ENCODE results near the gene CDADC1. TPM values are rescaled to one million over a fixed set of nuclear protein-coding genes. Genes with fewer than 3 reads are reported as not detected.

The CDADC1 gene
- total RNA-seq, 1 donor, result 3.5 TPM

DNA sequence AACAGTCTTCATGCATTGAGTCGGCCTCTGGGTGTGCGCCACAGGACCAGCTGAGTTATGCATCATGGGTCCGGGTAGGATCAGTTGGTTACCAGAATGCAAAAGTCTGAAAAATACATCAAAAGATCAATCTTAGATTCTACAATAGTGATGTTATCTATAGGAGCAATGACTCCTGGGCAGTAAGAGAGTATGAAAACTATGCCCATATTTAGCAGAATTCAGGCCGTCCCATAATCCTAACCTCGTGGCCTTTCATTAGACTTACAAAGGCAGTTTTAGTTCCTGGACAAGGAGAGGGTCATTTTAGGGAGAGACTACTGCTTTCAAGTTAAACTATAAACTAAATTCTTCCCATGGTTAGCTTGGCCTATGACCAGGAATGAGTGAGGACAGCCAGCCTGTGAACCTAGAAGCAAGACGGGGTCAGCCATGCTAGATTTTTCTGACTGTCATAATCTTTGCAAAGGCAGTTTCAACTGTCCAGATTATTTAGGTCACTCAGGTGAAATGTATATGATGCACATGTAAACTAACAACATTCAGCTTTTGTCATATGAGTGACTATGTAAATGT is 11.8 kb upstream of the CDADC1 start:
- no peak for DNase-seq (ENCODE audit: low read depth)
- TF ChIP-seq, protein P1, sequence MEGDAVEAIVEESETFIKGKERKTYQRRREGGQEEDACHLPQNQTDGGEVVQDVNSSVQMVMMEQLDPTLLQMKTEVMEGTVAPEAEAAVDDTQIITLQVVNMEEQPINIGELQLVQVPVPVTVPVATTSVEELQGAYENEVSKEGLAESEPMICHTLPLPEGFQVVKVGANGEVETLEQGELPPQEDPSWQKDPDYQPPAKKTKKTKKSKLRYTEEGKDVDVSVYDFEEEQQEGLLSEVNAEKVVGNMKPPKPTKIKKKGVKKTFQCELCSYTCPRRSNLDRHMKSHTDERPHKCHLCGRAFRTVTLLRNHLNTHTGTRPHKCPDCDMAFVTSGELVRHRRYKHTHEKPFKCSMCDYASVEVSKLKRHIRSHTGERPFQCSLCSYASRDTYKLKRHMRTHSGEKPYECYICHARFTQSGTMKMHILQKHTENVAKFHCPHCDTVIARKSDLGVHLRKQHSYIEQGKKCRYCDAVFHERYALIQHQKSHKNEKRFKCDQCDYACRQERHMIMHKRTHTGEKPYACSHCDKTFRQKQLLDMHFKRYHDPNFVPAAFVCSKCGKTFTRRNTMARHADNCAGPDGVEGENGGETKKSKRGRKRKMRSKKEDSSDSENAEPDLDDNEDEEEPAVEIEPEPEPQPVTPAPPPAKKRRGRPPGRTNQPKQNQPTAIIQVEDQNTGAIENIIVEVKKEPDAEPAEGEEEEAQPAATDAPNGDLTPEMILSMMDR (IDR thresholded peaks at IDR 0.05; ENCODE audit: insufficient read depth, low read depth, low read length), result no peak
- H3K4me3 ChIP-seq (ENCODE audit: low read depth, low read length), result no peak overlapping the region

DNA sequence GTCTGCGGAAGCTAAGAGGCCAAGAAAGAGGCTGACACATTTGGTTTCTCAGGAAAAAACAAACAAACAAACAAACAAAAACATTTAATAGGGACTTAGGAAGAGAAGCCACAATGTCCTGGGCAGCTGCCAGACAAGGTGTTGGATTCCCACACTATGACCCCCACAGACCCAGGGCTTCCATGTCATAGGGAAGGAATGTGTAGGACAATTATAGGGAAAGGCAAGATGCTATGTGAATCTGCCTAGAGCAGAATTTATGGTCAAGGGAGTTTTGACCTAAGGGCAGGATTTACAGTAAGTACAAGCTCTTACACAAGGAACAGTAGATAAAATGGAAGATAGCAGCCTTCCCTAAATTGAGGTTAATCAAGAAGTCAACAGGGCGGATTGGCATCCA is 9.1 kb upstream of the CDADC1 start:
- TF ChIP-seq, protein P1 (IDR thresholded peaks at IDR 0.05; ENCODE audit: insufficient read depth, low read depth, low read length), result no peak
- no peak overlapping the region for H3K4me3 ChIP-seq (ENCODE audit: low read depth, low read length)
- no peak for DNase-seq (ENCODE audit: low read depth)

DNA sequence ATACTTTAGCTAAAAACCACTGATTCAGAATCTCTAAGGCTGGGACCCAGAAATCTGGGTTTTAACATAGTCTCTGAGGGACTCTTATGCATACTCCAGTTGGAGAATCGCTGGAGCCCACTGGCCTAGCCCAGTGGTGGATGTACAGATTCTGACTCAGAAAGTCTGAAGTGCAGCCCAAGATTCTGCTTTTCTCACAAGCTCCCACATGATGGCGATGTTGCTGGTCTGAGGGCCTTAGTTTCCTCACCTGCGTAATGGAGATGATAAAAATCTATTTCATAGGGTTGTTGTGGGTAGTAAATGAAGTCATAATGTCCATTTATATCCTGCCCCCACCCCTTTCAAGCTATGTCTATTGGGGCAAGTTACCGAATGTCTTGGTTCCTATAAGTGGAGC is 7.7 kb upstream of the CDADC1 start:
- DNase-seq (ENCODE audit: low read depth), result peak; percentile 35
- H3K4me3 ChIP-seq (ENCODE audit: low read depth, low read length), result no peak overlapping the region
- TF ChIP-seq, protein P1 (IDR thresholded peaks at IDR 0.05; ENCODE audit: insufficient read depth, low read depth, low read length), result peak; percentile 67

- DNase-seq (ENCODE audit: low read depth), result no peak
- H3K4me3 ChIP-seq (ENCODE audit: low read depth, low read length), result no peak overlapping the region
- TF ChIP-seq, protein P1 (IDR thresholded peaks at IDR 0.05; ENCODE audit: insufficient read depth, low read depth, low read length), result no peak
Measured at GRCh38 chr13:49241296-49241695, 6.4 kb upstream of the CDADC1 start.

- TF ChIP-seq, protein P1 (IDR thresholded peaks at IDR 0.05; ENCODE audit: insufficient read depth, low read depth, low read length), result no peak
- DNase-seq (ENCODE audit: low read depth), result no peak
- H3K4me3 ChIP-seq (ENCODE audit: low read depth, low read length), result no peak overlapping the region
Measured at GRCh38 chr13:49245101-49245500, 2.6 kb upstream of the CDADC1 start.

GRCh38 chr13:49246850-49247642 is 679 bp upstream of the CDADC1 start:
- TF ChIP-seq, protein P1 (IDR thresholded peaks at IDR 0.05; ENCODE audit: insufficient read depth, low read depth, low read length), result no peak
- no peak for DNase-seq (ENCODE audit: low read depth)
- peak overlapping the region; percentile 94 for H3K4me3 ChIP-seq (ENCODE audit: low read depth, low read length)
